Measurements from ENCODE around the gene AKAP10.

- TF ChIP-seq CTCF (IDR thresholded peaks at IDR 0.05; ENCODE audit: insufficient read depth, low read depth, low read length) (no peak), EZH2 (IDR thresholded peaks at IDR 0.05; ENCODE audit: insufficient read depth, low read length) (no peak)
These were observed 2.0 kb downstream of the AKAP10 start for GRCh38 chr17:19975601-19976000.
